HepG2 (cell line): ENCODE data around the gene CBLC.
"Not testable (repeated sequence)": the region's sequence is repeated elsewhere in the genome, so short reads cannot be mapped to it uniquely, and the experiment has no call there.

ENCODE experiments used
- CTCF ChIP-seq: sonication (generic); formaldehyde crosslinking; IDR thresholded peaks from 2 replicates; pipeline ENCODE4 v1.5.0; 2020; ENCODE audit warnings: mild to moderate bottlenecking, missing genetic modification reagents, moderate library complexity
- FUBP1 ChIP-seq: sonication (generic); formaldehyde crosslinking; IDR thresholded peaks from 2 replicates; pipeline ENCODE4 v1.5.1; 2020; ENCODE audit warnings: missing genetic modification reagents, mild to moderate bottlenecking, borderline replicate concordance
- GMEB1 ChIP-seq: sonication (generic); formaldehyde crosslinking; IDR thresholded peaks from 2 replicates; pipeline ENCODE4 v1.5.1; 2020; ENCODE audit warnings: missing genetic modification reagents, mild to moderate bottlenecking, borderline replicate concordance
- HDAC6 ChIP-seq: fragments of 200-600 bp; sonication (generic); IDR thresholded peaks from 2 replicates; pipeline ENCODE4 v1.7.0; 2017; ENCODE audit warnings: mild to moderate bottlenecking, antibody characterized with exemption, low read length, low read depth
- HOXA7 ChIP-seq: sonication (generic); formaldehyde crosslinking; IDR thresholded peaks from 2 replicates; pipeline ENCODE4 v1.8.1; 2022; ENCODE audit warnings: mild to moderate bottlenecking, missing genetic modification reagents, moderate library complexity
- JUNB ChIP-seq: sonication (generic); formaldehyde crosslinking; IDR thresholded peaks from 2 replicates; pipeline ENCODE4 v1.8.0; 2022; ENCODE audit warnings: missing genetic modification reagents, mild to moderate bottlenecking, borderline replicate concordance
- MTF2 ChIP-seq: sonication (generic); formaldehyde crosslinking; IDR thresholded peaks from 2 replicates; pipeline ENCODE4 v1.5.0; 2020; ENCODE audit warnings: missing genetic modification reagents, borderline replicate concordance
- PLRG1 ChIP-seq: fragments of 450-650 bp; conservative IDR thresholded peaks from 2 replicates; pipeline ENCODE4 v1.6.1; 2016
- SMC3 ChIP-seq: IDR thresholded peaks from 2 replicates; pipeline ENCODE4 v1.6.1; 2011; ENCODE audit warnings: low read length, improper control_type of control experiment
- USF2 ChIP-seq, 2 experiments: sonication (generic) in 1 of 2; formaldehyde crosslinking in 1 of 2; IDR thresholded peaks; 2 replicates each; pipeline versions ENCODE4 v1.5.1 to v1.6.1; 2011 to 2020; ENCODE audit warnings: borderline replicate concordance in 1 of 2, low read depth in 1 of 2, low read length in 1 of 2, mild to moderate bottlenecking in 1 of 2, missing genetic modification reagents in 1 of 2, moderate library complexity in 1 of 2
- ZMAT3 ChIP-seq: sonication (generic); formaldehyde crosslinking; conservative IDR thresholded peaks from 2 replicates; pipeline ENCODE4 v1.7.0; 2021; ENCODE audit warnings: missing genetic modification reagents
- ZNF670 ChIP-seq: sonication (generic); formaldehyde crosslinking; IDR thresholded peaks from 2 replicates; pipeline ENCODE4 v1.8.0; 2022; ENCODE audit warnings: mild to moderate bottlenecking, missing genetic modification reagents, borderline replicate concordance

GRCh38 chr19:44834399-44834798 lies 56.7 kb downstream of the CBLC start:
- TF ChIP-seq GMEB1 (CRISPR knock-in tag); HOXA7; CTCF (CRISPR knock-in tag); ZMAT3 (CRISPR knock-in tag); SMC3; USF2 (IDR thresholded peaks at IDR 0.05; ENCODE audit: low read depth, low read length); USF2 (CRISPR knock-in tag; IDR thresholded peaks at IDR 0.05; ENCODE audit: borderline replicate concordance); JUNB; FUBP1; ZNF670 (CRISPR knock-in tag); HDAC6; MTF2 (CRISPR knock-in tag); PLRG1: not testable (repeated sequence)
